ENCODE measurements around the gene PEX3. TPM values are rescaled to one million over a fixed set of nuclear protein-coding genes. Genes with fewer than 3 reads are reported as not detected.

The PEX3 gene
- total and polyA plus RNA-seq, 2 experiments from 2014 or later = 13.8 to 19.4 TPM

- ATAC-seq (no peak), DNase-seq (ENCODE audit: low spot score) (no peak)
- H3K27me3 ChIP-seq (ENCODE audit: insufficient read depth) = peaks cover 50% of the 10 kb centered on the region
- H3F3A ChIP-seq (replicated peaks; ENCODE audit: low read depth) = no peaks in the 10 kb centered on the region
- Mint-ChIP-seq H3K4me3 (no peak overlapping the region; the same call in 2 of the 3 replicates), H3K9me3 (no peaks in the 10 kb centered on the region; the same call in 2 of the 3 replicates), H3K36me3 (ENCODE audit: low read depth) (0 out of 3 replicates have a peak, but pooled peaks cover 3% of the 10 kb centered on the region), H3K27me3 (ENCODE audit: insufficient read depth, low read depth, poor library complexity) (peaks cover 23% of the 10 kb centered on the region), H3K4me1 (peaks cover 27% of the 10 kb centered on the region), H3K27ac (no peak overlapping the region)
- no peak overlapping the region for H3K4me3 ChIP-seq
- no peaks in the 10 kb centered on the region; the same call in 1 of the 2 replicates for H4K20me1 ChIP-seq (replicated peaks; ENCODE audit: insufficient read depth)
- no peaks in the 10 kb centered on the region for H3K79me2 ChIP-seq (replicated peaks; ENCODE audit: insufficient read depth)
- no peaks in the 10 kb centered on the region for H3K9me2 ChIP-seq (ENCODE audit: insufficient read depth)
- peaks cover 15% of the 10 kb centered on the region for H3K4me1 ChIP-seq (ENCODE audit: insufficient read depth)
- TF ChIP-seq STAT1 (IDR thresholded peaks at IDR 0.05; ENCODE audit: unreplicated experiment) (no peak), ZNF462 (CRISPR knock-in tag; IDR thresholded peaks at IDR 0.05) (no peak), REST (IDR thresholded peaks at IDR 0.05; ENCODE audit: unreplicated experiment) (no peak), ZNF331 (CRISPR knock-in tag; IDR thresholded peaks at IDR 0.05; ENCODE audit: low read depth) (no peak), ZNF114 (CRISPR knock-in tag; IDR thresholded peaks at IDR 0.05) (no peak), POLR2AphosphoS5 (IDR thresholded peaks at IDR 0.05; ENCODE audit: low read depth) (no peak), ETS1 (IDR thresholded peaks at IDR 0.05) (no peak), EZH2phosphoT487 (IDR thresholded peaks at IDR 0.05; ENCODE audit: unreplicated experiment) (no peak), NANOG (IDR thresholded peaks at IDR 0.05; ENCODE audit: borderline replicate concordance) (no peak), CREB1 (CRISPR knock-in tag; IDR thresholded peaks at IDR 0.05; ENCODE audit: low read depth) (no peak)
- H2AFZ ChIP-seq = no peak overlapping the region
- no peak overlapping the region for H3K4me2 ChIP-seq
- H3K27ac ChIP-seq (ENCODE audit: low read depth) = no peak overlapping the region
- no peaks in the 10 kb centered on the region for H3K36me3 ChIP-seq (ENCODE audit: insufficient read depth)
Measured at GRCh38 chr6:143517447-143517773, 66.8 kb downstream of the PEX3 start.
